Measurements from ENCODE around the gene SLF2.

Gene SLF2

GRCh38 chr10:100983868-100984671, 71.3 kb downstream of the SLF2 start:
- DNase-seq, result no peak

DNA sequence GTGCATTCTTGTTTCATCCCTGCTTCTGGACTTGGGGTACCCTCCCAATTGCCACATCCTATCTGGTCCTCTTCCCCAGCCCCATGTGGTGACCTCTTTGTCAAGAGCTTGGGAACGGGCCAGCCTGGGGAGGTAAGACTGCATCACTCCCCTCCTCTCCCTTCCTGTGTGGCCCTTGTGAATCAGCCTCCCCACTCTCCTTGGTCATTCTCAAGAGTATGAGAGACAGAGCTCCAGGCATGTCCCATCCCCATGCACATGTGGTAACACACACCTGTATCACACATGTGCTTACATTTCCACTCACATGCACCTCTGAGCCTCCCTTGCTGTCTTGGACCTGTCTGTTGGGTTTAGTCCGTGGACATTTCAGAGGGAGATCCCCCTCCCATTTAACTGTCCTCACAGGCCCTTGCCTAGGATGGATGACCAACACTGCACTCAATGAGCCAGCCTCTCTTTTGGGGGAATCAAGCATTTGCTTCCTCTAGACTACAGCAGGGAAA, 72.0 kb downstream of the SLF2 start:
- no peak for DNase-seq

GRCh38 chr10:100985336-100985735, 72.6 kb downstream of the SLF2 start:
- DNase-seq, result no peak

DNA sequence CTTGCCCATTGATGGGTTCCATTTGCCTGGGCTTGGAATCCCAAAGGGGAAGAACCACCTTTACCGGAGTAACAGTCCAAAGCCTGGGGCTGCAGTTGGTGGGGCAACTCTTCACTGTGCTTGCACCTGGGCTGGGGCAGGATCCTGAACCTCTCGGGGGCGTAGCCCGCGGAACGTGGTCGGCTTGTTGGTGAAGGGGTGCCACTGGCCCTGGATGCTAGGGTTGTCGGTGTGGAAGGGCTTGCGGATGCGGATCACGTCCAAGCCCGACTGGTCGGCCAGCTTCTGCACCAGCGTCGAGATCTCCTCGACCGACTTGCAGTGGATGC, 73.8 kb downstream of the SLF2 start:
- DNase-seq, result no peak

DNA sequence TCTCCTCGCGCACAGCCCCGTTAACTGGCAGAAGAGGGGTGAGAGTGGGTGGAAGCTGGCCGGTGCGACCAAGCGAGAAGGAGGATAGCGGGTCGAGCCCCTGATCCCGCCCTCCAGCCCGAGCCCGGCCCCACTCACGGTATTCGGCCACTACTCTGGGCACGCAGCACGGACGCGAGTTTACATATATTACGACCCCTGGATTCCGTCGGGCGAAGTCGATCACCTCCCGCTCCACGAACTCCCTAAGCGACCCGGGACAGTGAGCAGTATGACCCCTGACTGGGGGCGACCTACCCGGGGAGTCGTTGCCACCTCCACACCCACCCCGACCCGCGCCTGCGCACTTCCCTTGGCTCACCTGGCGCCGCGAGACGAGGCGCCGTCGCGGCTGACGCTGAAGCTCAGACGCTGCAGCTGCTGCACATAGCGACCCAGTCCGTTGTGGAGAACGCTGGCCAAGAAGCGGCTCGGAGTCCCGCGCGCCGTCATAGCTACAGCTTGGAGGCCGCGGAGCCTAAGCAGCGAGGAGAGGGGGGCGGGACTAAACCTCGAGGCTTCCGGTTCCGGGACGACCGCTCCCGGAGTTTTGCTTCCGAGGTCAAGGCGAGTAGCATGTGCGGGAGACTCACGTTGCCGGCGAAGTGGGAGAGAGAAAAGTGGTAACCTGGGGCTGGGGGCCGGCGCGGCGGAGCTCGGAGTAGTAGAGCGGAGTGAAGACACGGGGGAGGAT, 74.4 kb downstream of the SLF2 start, which contains the start of the genes MRPL43 and TWNK:
MRPL43 (minus strand) TSS at position 546 of the 733 bp plus-strand sequence; CDS start at position 492, 54 bp downstream.
TWNK (plus strand) TSS at position 592 of the 733 bp plus-strand sequence. CDS start 668 bp downstream, outside the sequence.
- peak; percentile 86 for DNase-seq

DNA sequence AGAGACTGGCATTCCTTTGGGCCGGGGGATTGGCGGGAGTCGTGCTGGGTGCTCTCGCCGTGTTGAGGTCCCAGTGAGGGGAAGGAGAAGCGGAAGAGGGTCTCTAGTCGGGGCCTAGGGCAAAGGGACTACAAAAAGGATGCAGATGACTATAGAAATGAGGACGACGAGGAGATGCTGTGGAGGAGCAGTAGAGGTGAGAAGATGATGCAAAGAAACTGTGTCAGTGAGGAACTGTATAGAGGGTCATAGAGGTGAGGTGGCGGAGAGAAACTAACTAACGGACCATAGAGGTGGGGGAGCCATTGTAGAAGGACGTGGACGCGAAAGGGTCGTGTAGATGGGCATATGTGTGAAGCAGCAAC, 74.9 kb downstream of the SLF2 start:
- no peak for DNase-seq

GRCh38 chr10:100988166-100988565, 75.4 kb downstream of the SLF2 start:
- no peak for DNase-seq

DNA sequence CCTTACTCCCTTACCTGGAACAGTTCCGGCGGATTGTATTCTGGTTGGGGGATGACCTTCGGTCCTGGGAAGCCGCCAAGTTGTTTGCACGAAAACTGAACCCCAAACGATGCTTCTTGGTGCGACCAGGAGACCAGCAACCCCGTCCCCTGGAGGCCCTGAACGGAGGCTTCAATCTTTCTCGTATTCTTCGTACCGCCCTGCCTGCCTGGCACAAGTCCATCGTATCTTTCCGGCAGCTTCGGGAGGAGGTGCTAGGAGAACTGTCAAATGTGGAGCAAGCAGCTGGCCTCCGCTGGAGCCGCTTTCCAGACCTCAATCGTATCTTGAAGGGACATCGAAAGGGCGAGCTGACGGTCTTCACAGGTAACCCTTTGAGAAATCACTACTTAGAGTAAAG, 76.3 kb downstream of the SLF2 start:
- DNase-seq, result no peak

DNA sequence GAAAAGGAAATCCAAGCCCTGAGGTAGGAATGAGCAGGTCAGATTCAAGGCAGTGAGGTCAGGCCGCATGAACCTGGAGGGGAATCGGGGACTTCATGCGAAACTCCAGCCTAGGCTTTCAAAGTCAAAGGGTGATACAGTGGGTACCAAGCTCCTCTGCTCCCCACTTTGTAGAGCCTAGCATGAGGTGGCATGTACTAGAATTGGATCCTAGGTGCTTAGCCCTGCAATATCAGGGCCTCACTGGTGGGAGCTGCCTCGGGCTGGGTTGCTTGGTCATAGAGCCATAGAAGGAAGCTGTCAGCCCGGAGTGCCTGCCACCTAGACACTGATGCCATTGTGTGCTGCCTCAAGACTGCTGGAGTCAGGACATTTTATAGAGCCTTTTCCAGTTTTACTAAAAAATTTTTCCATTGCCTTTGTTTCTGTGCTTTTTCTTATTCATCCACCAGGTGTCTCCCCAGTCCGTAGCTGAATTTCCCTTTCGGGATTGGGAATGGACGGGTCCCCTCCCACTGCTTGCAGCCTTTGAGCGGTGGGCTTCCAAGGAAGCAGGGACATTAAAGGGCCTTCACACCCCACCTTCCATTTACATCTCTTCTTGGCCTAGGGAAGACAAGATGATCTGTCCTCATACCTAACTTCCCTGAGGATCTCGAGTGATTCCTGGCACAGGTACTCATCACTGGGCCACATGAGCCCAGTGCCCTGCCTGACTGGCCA, 81.4 kb downstream of the SLF2 start:
- DNase-seq, result no peak

DNA sequence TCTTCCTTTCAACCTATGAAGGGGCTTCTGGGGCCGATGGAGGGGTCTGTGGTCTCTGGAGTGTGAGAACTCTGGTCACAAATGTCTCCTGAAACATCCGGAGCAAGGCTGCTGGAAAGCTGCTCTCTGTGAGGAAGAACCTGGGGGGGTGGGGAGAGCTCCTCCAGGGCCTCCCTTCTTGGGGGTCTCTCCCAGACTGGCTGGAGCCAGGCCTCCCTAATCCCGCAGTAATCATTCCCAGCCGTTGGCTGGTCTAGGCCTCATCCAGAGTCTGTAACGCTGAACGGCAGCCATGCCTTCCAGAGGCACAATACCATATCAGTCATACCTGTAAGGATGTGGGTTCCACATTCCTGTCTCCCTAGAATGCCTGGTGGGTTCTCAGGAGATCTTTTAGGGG, 82.4 kb downstream of the SLF2 start:
- DNase-seq, result no peak

DNA sequence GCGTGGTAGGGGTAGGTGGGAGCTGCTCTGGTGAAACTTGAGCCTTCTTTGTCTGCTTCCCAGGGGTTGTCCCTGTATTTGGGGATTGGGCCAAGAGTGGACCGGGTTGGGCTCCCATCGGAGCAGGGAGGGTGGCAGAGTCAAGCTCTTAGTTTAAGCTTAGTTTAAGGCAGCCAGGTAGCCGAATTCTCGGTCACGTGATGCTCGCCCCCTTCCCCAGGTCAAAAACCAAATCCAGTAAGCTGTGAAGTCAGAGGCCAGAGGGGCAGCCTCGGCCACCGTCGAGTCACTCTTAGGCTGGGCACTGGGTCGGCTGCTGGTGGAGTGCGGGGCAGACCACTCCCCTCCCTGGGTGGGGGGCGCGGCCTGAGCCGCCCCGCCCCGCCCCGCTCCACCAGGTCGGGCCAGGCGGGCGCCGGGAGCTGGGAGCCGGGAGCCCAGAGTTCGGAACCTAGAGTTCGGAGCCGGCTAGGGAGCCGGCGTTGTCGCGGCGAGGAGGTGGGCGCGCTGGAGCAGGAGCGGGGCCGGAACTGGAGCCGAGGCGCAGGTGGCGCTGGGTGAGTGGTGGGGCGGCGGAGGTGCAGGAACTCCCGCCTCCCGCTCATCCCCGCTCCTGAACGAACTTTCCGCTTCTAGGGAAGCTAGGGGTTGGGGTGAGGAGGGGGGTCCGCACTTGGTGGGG, 84.1 kb downstream of the SLF2 start:
- DNase-seq, result peak; percentile 32

- DNase-seq, result peak; percentile 65
Observed at GRCh38 chr10:100997360-100998182, 84.8 kb downstream of the SLF2 start.

- peak; percentile 37 for DNase-seq
Observed at GRCh38 chr10:100998183-100998990, 85.6 kb downstream of the SLF2 start.

DNA sequence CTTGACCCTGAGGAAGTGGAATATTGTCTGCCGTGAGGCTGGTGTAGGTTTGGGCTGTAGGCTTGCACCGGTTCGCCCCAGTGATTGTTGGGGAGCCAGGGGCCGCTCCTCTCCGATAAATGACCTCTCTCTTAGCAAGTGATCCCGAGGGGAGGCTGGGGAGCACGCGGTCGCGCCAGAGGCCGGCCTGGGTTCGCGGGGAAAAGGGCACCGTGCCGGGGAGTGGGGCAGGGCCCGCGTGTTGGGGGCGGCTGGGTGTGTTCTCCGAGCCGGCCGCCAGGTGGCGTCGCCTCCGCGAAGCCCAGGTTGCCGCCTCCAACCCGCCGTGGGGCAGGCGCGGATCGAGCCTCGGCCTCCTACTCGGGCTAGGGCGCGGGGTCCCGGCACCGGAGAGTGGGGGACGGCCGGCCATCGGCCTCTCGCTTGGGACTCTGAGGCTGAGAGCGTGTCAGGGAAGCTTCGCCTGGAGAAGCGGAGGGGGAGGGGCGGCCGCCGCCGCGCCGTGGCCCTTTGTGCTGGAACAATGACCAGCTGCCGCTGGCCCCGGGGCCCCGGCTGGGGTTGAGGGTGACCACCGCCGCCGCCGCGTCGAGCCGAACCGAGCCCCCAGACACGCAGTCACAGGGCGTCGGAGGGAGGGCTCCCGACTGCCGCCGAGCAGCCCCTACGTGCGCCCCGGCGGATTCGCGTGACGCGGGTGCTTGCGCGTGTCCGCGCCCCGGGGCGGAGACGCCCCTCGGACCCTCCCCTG, 86.4 kb downstream of the SLF2 start:
- peak; percentile 66 for DNase-seq

DNA sequence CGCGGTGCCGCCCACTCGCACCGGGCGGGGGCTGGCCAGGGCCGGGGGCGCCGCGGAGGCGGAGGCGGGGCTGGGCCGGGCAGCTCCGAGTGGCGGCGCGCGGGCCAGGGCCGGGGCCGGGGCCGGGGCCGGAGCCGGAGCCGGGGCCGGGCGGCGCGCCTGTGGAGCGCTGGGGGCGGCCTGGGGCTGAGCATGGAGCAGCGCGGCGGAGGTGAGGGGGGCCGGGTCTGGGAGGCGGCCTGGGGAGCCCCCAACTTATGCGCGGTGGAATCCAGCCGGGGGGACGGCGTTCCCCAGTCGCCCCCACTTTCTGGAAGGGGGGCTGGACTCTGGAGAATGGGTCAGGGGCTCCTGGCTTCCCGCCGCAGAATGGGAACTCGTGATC, 87.0 kb downstream of the SLF2 start, which contains the start of gene LZTS2:
LZTS2 (plus strand) TSS at position 67 of the 385 bp plus-strand sequence. CDS start 2,731 bp downstream, outside the sequence.
- no peak for DNase-seq

DNA sequence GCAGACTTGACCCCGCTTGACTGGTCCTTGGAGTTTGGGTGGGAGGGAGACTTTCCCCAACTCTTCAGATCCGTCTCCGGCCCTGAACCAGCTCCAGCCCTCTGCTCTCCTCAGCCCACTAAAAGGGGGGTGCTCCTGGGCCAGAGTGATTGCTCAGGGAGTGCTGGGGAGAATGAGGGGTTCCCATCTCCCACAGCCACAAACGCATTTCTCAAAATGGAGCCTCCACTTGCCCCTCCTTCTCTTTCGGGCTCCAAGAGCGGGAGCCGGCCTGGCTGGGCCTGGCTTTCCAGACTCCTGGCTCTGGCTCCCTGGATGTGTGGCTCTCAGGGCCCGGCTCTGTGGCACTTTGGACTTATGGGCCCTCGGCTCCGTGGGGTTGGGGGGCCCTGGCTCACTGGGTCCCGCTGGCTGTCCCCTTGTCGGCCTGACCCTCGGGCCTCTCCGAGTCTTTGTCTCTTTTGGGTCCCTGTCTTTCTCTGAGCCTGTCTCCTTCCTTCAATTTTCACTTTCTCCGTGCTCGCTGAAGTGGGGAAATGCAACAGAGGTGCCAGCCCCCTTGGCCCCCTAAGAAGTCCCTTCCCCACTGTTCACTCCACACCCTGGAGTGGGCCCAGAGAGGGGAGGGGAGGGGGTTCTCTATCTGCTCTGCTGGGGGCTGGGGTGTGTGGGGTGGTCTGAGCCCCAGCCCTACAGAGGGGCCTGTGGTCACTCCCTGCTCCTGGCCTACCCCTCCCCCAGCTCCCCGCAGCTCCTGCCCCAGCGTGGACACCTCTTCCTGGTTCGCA, 87.6 kb downstream of the SLF2 start:
- DNase-seq, result no peak

DNA sequence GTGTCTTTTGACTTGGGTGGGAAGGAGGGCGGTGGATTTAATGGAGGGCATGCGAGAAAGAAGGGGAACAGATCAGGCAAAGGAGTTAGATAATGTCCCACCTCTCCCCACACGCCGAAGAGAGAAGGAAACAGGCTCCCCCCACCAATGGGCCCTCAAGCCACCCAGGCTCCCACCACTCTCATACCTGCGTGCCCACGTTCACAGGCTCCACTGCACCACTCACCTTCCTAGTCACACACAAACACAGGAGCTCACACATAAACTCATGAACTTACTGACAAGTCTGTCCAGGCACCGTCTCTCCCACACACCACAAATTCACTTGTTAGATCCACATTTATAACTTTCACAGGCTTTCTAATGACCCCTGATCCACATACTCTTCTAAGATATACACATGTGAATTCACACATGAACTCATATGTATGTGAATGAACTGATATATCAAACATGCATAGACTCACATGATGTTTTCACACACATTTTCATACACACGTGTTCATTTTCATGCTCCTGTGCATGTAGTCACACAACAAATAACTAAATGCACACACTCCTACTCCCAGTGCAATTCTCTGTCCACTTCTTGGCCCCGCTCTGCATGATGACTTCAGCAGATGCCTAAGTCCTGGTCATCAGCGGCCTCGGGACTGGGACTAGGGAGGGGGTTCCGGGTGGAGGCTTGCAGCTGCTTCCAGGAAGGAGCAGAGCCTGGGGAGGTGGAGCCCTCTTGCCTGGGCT, 88.3 kb downstream of the SLF2 start:
- DNase-seq, result no peak

DNA sequence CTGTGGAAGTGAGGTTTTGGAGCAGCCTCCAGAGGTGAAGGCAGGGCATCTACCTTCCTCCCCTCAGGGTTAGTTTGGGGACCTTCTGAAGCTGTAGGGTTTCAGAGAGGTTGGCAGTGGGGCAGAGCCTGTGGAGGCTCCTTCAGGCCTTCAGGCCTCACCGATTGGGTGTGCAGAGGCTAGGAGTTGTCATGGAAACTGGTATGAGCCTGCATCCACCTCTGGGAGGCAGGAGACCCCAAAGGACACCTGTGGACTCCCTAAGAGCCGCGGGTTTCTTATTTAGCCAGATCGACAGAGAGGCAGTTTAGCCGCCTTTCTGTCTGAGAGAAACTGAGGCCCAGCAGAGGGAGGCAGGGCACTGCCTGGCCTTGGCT, 88.9 kb downstream of the SLF2 start:
- DNase-seq, result no peak

GRCh38 chr10:101002456-101002855, 89.7 kb downstream of the SLF2 start:
- no peak for DNase-seq
